Measurements from ENCODE around the gene VEPH1. TPM values are rescaled to one million over a fixed set of nuclear protein-coding genes. Genes with fewer than 3 reads are reported as not detected.

The VEPH1 gene
- polyA plus RNA-seq, 1 of the 3 experiments (the other 2 are of a cell fraction), result 6.0 TPM

DNA sequence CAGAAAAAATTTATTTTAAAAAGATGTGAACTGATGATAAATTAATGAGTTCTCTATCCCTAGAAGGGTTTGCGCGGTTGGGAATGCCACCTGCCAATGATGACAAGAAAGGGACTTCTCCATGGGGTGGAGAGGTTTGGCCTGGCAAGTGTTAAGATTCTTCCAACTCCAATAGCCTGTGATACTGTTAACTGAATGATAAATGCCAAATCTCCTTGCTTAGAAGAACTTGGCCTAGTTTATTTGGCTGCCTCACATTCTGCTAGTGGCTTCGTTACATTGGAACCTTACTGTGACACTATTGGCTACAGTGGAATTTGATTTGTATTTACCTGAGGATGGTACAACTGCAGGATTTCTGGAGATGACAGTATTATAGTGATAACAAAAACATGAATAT lies 251.5 kb downstream of the VEPH1 start:
- Histone ChIP-seq H3K27ac (ENCODE audit: low read depth in 2 of 2, low read length in 1 of 2) (no peak overlapping the region), H3K4me3 (ENCODE audit: low read depth in 2 of 2, low read length in 1 of 2) (no peak overlapping the region), H3K4me1 (ENCODE audit: control insufficient read depth in 1 of 2, insufficient read depth in 2 of 2, low read depth in 1 of 2, low read length in 1 of 2) (peaks cover 3 to 17% of the 10 kb centered on the region in 2 experiments; a peak in 3 of 4 replicates), H3K4me2 (no peak overlapping the region), H3K9ac (no peak overlapping the region), H3K79me2 (ENCODE audit: insufficient read depth) (no peaks in the 10 kb centered on the region), H3K27me3 (ENCODE audit: insufficient read depth) (no peaks in the 10 kb centered on the region), H3K9me3 (no peaks in the 10 kb centered on the region), H2AFZ (ENCODE audit: low read depth) (no peak overlapping the region), H3K36me3 (replicated peaks in 1 of 2; ENCODE audit: control insufficient read depth in 1 of 2, insufficient read depth in 2 of 2, low read length in 1 of 2) (no peaks in the 10 kb centered on the region), H4K20me1 (ENCODE audit: insufficient read depth) (no peaks in the 10 kb centered on the region), H3F3A (replicated peaks; ENCODE audit: insufficient read depth) (peaks cover 18% of the 10 kb centered on the region), H3K9me2 (no peaks in the 10 kb centered on the region)
- TF ChIP-seq NRF1 (IDR thresholded peaks at IDR 0.05; ENCODE audit: low read depth, low read length) (no peak), TEAD4 (IDR thresholded peaks at IDR 0.05; ENCODE audit: borderline replicate concordance, insufficient read depth) (no peak), GATA2 (CRISPR knock-in tag; IDR thresholded peaks at IDR 0.05) (no peak), FOXJ3 (CRISPR knock-in tag; IDR thresholded peaks at IDR 0.05) (no peak), MEF2A (IDR thresholded peaks at IDR 0.05; ENCODE audit: borderline replicate concordance, low read depth) (no peak), EP300 (IDR thresholded peaks at IDR 0.05; ENCODE audit: borderline replicate concordance in 1 of 2, low read depth in 1 of 2, low read length in 1 of 2) (no peak), EZH2phosphoT487 (IDR thresholded peaks at IDR 0.05; ENCODE audit: borderline replicate concordance, low read depth) (no peak), TAF1 (IDR thresholded peaks at IDR 0.05; ENCODE audit: borderline replicate concordance, low read depth, low read length) (no peak), RXRA (IDR thresholded peaks at IDR 0.05; ENCODE audit: borderline replicate concordance, low read depth) (no peak), FOXM1 (IDR thresholded peaks at IDR 0.05; ENCODE audit: low read depth) (no peak), ELF1 (IDR thresholded peaks at IDR 0.05) (no peak), MXI1 (IDR thresholded peaks at IDR 0.05; ENCODE audit: low read depth, low read length) (no peak)
- TF ChIP-seq, protein P1, sequence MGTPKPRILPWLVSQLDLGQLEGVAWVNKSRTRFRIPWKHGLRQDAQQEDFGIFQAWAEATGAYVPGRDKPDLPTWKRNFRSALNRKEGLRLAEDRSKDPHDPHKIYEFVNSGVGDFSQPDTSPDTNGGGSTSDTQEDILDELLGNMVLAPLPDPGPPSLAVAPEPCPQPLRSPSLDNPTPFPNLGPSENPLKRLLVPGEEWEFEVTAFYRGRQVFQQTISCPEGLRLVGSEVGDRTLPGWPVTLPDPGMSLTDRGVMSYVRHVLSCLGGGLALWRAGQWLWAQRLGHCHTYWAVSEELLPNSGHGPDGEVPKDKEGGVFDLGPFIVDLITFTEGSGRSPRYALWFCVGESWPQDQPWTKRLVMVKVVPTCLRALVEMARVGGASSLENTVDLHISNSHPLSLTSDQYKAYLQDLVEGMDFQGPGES (IDR thresholded peaks at IDR 0.05; ENCODE audit: low read depth, low read length), result no peak
- TF ChIP-seq, protein P2, sequence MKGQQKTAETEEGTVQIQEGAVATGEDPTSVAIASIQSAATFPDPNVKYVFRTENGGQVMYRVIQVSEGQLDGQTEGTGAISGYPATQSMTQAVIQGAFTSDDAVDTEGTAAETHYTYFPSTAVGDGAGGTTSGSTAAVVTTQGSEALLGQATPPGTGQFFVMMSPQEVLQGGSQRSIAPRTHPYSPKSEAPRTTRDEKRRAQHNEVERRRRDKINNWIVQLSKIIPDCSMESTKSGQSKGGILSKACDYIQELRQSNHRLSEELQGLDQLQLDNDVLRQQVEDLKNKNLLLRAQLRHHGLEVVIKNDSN (IDR thresholded peaks at IDR 0.05; ENCODE audit: borderline replicate concordance, low read depth), result no peak
- TF ChIP-seq, protein P3, sequence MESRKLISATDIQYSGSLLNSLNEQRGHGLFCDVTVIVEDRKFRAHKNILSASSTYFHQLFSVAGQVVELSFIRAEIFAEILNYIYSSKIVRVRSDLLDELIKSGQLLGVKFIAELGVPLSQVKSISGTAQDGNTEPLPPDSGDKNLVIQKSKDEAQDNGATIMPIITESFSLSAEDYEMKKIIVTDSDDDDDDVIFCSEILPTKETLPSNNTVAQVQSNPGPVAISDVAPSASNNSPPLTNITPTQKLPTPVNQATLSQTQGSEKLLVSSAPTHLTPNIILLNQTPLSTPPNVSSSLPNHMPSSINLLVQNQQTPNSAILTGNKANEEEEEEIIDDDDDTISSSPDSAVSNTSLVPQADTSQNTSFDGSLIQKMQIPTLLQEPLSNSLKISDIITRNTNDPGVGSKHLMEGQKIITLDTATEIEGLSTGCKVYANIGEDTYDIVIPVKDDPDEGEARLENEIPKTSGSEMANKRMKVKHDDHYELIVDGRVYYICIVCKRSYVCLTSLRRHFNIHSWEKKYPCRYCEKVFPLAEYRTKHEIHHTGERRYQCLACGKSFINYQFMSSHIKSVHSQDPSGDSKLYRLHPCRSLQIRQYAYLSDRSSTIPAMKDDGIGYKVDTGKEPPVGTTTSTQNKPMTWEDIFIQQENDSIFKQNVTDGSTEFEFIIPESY (IDR thresholded peaks at IDR 0.05; ENCODE audit: borderline replicate concordance, low read depth), result no peak
- TF ChIP-seq, protein P4, sequence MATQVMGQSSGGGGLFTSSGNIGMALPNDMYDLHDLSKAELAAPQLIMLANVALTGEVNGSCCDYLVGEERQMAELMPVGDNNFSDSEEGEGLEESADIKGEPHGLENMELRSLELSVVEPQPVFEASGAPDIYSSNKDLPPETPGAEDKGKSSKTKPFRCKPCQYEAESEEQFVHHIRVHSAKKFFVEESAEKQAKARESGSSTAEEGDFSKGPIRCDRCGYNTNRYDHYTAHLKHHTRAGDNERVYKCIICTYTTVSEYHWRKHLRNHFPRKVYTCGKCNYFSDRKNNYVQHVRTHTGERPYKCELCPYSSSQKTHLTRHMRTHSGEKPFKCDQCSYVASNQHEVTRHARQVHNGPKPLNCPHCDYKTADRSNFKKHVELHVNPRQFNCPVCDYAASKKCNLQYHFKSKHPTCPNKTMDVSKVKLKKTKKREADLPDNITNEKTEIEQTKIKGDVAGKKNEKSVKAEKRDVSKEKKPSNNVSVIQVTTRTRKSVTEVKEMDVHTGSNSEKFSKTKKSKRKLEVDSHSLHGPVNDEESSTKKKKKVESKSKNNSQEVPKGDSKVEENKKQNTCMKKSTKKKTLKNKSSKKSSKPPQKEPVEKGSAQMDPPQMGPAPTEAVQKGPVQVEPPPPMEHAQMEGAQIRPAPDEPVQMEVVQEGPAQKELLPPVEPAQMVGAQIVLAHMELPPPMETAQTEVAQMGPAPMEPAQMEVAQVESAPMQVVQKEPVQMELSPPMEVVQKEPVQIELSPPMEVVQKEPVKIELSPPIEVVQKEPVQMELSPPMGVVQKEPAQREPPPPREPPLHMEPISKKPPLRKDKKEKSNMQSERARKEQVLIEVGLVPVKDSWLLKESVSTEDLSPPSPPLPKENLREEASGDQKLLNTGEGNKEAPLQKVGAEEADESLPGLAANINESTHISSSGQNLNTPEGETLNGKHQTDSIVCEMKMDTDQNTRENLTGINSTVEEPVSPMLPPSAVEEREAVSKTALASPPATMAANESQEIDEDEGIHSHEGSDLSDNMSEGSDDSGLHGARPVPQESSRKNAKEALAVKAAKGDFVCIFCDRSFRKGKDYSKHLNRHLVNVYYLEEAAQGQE (IDR thresholded peaks at IDR 0.05; ENCODE audit: low read depth, low read length), result no peak
- TF ChIP-seq, protein P5, sequence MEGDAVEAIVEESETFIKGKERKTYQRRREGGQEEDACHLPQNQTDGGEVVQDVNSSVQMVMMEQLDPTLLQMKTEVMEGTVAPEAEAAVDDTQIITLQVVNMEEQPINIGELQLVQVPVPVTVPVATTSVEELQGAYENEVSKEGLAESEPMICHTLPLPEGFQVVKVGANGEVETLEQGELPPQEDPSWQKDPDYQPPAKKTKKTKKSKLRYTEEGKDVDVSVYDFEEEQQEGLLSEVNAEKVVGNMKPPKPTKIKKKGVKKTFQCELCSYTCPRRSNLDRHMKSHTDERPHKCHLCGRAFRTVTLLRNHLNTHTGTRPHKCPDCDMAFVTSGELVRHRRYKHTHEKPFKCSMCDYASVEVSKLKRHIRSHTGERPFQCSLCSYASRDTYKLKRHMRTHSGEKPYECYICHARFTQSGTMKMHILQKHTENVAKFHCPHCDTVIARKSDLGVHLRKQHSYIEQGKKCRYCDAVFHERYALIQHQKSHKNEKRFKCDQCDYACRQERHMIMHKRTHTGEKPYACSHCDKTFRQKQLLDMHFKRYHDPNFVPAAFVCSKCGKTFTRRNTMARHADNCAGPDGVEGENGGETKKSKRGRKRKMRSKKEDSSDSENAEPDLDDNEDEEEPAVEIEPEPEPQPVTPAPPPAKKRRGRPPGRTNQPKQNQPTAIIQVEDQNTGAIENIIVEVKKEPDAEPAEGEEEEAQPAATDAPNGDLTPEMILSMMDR (IDR thresholded peaks at IDR 0.05), result no peak
- WGBS (ENCODE audit: low lambda C conversion rate), result 95% methylated on average over 3 of the region's 3 CpGs
- no peak for DNase-seq
- ChIA-PET CTCF (no interaction called here), POLR2A (no interaction called here)

Measured in SK-N-SH (cell line).